Osteoblast (primary cell): ENCODE measurements around the gene OR2A2. TPM values are rescaled to one million over a fixed set of nuclear protein-coding genes. Genes with fewer than 3 reads are reported as not detected.
"Not testable (repeated sequence)": the region's sequence is repeated elsewhere in the genome, so short reads cannot be mapped to it uniquely, and the experiment has no call there.

Experiments
- DNase-seq: peaks from one replicate; pipeline ENCODE4 v3.0.0; 2011; ENCODE audit warnings: low spot score, mixed read lengths; ENCODE audit not compliant: insufficient read length; ENCODE audit errors: missing footprints
- H2AFZ ChIP-seq: 2 replicates; pipeline ENCODE4 v1.6.0; 2011; ENCODE audit warnings: mild to moderate bottlenecking, low read length
- H3K27ac ChIP-seq: 2 replicates; pipeline ENCODE4 v1.5.1; 2011; ENCODE audit warnings: mild to moderate bottlenecking, low read depth, low read length, moderate library complexity
- H3K27me3 ChIP-seq: 2 replicates; pipeline ENCODE4 v1.6.0; 2012; ENCODE audit warnings: mild to moderate bottlenecking, control low read depth, inconsistent platforms, low read length, moderate library complexity; ENCODE audit not compliant: insufficient read depth
- H3K36me3 ChIP-seq: 2 replicates; pipeline ENCODE4 v1.5.1; 2011; ENCODE audit warnings: mild to moderate bottlenecking, low read length, control low read depth, moderate library complexity; ENCODE audit not compliant: insufficient read depth
- H3K4me1 ChIP-seq: 2 replicates; pipeline ENCODE4 v1.5.1; 2011; ENCODE audit warnings: mild to moderate bottlenecking, low read length, control low read depth, moderate library complexity; ENCODE audit not compliant: insufficient read depth
- H3K4me2 ChIP-seq: 2 replicates; pipeline ENCODE4 v1.6.0; 2011; ENCODE audit warnings: mild to moderate bottlenecking, low read length; ENCODE audit not compliant: insufficient read depth
- H3K4me3 ChIP-seq: fragments of 200-600 bp; sonication (generic); 3 replicates; pipeline ENCODE4 v1.5.1; 2012; ENCODE audit warnings: mild to moderate bottlenecking, low read length, inconsistent platforms; ENCODE audit not compliant: insufficient read depth
- H3K79me2 ChIP-seq: 2 replicates; pipeline ENCODE4 v1.6.0; 2012; ENCODE audit warnings: mild to moderate bottlenecking, low read length, control low read depth, inconsistent platforms; ENCODE audit not compliant: insufficient read depth
- H3K9me3 ChIP-seq: 2 replicates; pipeline ENCODE4 v1.5.1; 2011; ENCODE audit warnings: low read depth, low read length, control low read depth
- H4K20me1 ChIP-seq: 2 replicates; pipeline ENCODE4 v1.6.0; 2012; ENCODE audit warnings: mild to moderate bottlenecking, low read length, control low read depth; ENCODE audit not compliant: insufficient read depth
- total RNA-seq: library from RNA; depleted of rRNA; stranded (reverse); fragments of >200 nt; gene quantifications from 2 replicates; pipeline ENCODE4 v1.2.3, GENCODE V29; 2012
- TF ChIP-seq, protein P1 (sequence below): IDR thresholded peaks from 2 replicates; pipeline ENCODE4 v1.5.1; 2011; ENCODE audit warnings: mild to moderate bottlenecking, low read depth, low read length, moderate library complexity; ENCODE audit errors: extremely low read depth

OR2A2 gene
- total RNA-seq, 1 donor, result not detected

DNA sequence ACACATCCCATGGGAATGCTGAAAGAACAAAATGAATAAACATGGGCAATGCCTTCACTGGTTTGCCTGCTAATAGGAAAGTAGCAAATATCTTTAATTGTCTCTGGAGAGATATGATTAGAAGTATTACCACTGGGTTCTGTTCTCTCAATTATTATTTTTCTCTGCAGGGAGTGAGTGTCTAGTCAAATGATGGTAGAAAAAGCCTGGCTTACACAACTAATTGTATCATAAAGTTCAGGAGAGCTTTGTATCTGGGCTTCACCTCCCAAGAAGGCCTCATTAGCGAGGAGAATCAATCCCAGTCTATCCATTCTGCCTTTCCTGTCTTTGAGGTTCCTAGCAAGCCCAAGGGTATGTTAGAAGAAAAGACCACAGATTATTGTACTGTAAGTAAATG is 13.5 kb downstream of the OR2A2 start, which contains the start of gene OR2A14:
Gene OR2A14, plus strand, starts transcription at position 301 of the 400 bp plus-strand sequence. CDS start 5,937 bp downstream, outside the sequence.
- TF ChIP-seq, protein P1, sequence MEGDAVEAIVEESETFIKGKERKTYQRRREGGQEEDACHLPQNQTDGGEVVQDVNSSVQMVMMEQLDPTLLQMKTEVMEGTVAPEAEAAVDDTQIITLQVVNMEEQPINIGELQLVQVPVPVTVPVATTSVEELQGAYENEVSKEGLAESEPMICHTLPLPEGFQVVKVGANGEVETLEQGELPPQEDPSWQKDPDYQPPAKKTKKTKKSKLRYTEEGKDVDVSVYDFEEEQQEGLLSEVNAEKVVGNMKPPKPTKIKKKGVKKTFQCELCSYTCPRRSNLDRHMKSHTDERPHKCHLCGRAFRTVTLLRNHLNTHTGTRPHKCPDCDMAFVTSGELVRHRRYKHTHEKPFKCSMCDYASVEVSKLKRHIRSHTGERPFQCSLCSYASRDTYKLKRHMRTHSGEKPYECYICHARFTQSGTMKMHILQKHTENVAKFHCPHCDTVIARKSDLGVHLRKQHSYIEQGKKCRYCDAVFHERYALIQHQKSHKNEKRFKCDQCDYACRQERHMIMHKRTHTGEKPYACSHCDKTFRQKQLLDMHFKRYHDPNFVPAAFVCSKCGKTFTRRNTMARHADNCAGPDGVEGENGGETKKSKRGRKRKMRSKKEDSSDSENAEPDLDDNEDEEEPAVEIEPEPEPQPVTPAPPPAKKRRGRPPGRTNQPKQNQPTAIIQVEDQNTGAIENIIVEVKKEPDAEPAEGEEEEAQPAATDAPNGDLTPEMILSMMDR, result no peak
- Histone ChIP-seq H3K4me1 (no peaks in the 10 kb centered on the region), H4K20me1 (no peaks in the 10 kb centered on the region), H3K4me3 (no peak within 1 kb of the TSS), H3K79me2 (no peaks in the 10 kb centered on the region), H3K27me3 (no peaks in the 10 kb centered on the region), H3K27ac (no peak within 1 kb of the TSS), H2AFZ (no peak within 1 kb of the TSS), H3K4me2 (no peak within 1 kb of the TSS), H3K9me3 (no peaks in the 10 kb centered on the region), H3K36me3 (no peaks in the 10 kb centered on the region)
- no peak for DNase-seq

DNA sequence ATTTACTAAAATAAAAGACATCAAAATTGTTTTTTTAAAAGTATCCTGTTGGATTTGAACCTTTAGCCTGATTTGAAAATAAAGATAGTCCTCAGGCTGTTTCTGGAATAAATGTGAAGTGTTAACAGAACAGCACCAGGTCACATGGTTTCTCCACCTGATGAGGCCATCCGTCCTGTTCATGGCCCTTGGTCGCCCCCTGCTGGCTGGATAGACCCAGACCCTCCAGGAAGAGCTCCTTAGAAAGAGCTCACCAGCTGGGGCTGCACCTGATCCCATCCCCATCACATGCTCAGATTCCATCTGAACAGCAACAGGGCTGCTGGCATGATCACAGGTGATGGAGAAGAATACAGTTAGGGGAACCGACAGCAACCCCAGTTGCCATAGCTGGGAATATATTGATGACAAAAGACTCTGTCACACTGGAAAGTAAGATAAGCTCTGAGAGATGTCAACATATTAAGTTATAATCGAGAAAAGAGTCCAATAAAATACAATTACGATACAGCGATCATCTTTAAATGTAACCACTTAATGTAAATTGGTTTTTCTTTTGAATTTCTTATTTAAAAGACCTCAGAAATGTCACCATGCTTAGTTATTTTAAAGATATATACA is 18.4 kb downstream of the OR2A2 start:
- DNase-seq, result peak; percentile 78
- H4K20me1 ChIP-seq, result no peaks in the 10 kb centered on the region
- no peaks in the 10 kb centered on the region for H3K4me1 ChIP-seq
- no peak overlapping the region for H3K4me2 ChIP-seq
- no peaks in the 10 kb centered on the region for H3K27me3 ChIP-seq
- H2AFZ ChIP-seq, result no peak overlapping the region
- no peak overlapping the region for H3K4me3 ChIP-seq
- H3K27ac ChIP-seq, result no peak overlapping the region
- H3K36me3 ChIP-seq, result no peaks in the 10 kb centered on the region
- H3K79me2 ChIP-seq, result no peaks in the 10 kb centered on the region
- TF ChIP-seq, protein P1, result peak; percentile 93
- no peaks in the 10 kb centered on the region for H3K9me3 ChIP-seq

DNA sequence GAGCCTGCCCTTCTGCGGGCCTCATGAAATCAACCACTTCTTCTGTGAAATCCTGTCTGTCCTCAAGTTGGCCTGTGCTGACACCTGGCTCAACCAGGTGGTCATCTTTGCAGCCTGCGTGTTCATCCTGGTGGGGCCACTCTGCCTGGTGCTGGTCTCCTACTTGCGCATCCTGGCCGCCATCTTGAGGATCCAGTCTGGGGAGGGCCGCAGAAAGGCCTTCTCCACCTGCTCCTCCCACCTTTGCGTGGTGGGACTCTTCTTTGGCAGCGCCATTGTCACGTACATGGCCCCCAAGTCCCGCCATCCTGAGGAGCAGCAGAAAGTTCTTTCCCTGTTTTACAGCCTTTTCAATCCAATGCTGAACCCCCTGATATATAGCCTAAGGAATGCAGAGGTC is 20.2 kb downstream of the OR2A2 start:
- not testable (repeated sequence) for H3K27me3 ChIP-seq, DNase-seq, H2AFZ ChIP-seq, H3K36me3 ChIP-seq, H4K20me1 ChIP-seq, H3K27ac ChIP-seq, H3K4me2 ChIP-seq, H3K79me2 ChIP-seq, H3K9me3 ChIP-seq, H3K4me3 ChIP-seq, H3K4me1 ChIP-seq

DNA sequence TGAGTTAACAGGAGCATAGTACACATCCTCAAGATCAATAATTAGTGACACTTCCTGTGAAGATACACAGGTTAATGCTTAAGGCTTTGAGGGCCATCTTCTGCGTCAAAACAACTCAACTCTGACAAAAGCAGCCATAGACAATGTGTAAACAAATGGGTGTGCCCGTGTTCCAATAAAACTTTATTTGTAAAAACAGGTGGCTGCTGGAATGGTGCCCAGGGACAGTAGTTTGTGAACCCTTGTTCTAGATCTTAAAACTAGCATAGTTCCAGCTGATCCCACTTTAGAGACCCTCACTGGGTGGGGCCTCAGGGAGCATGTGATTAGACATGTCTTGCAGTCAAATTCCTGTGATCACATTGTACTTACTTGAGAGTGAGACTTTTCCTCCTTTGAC is 21.3 kb downstream of the OR2A2 start:
- TF ChIP-seq, protein P1, result no peak
- Histone ChIP-seq H2AFZ (no peak overlapping the region), H3K4me2 (no peak overlapping the region), H3K4me3 (no peak overlapping the region), H3K27ac (no peak overlapping the region), H4K20me1 (no peaks in the 10 kb centered on the region), H3K27me3 (no peaks in the 10 kb centered on the region), H3K4me1 (no peaks in the 10 kb centered on the region), H3K79me2 (no peaks in the 10 kb centered on the region), H3K9me3 (no peaks in the 10 kb centered on the region), H3K36me3 (no peaks in the 10 kb centered on the region)
- no peak for DNase-seq
